ENCODE measurements around the gene SEPTIN10.

SEPTIN10 gene

GRCh38 chr2:109526442-109526970 is 87.3 kb downstream of the SEPTIN10 start:
- in situ Hi-C loops (cut with MboI; ENCODE audit: low sequenced_read_pairs): no loop called here

GRCh38 chr2:109525836-109526235 is 87.9 kb downstream of the SEPTIN10 start:
- in situ Hi-C loops (cut with MboI; ENCODE audit: low sequenced_read_pairs): no loop called here

- in situ Hi-C loops (cut with MboI; ENCODE audit: low sequenced_read_pairs): no loop called here
Measured at GRCh38 chr2:109523536-109524361, 90.0 kb downstream of the SEPTIN10 start.

- in situ Hi-C loops (cut with MboI; ENCODE audit: low sequenced_read_pairs): no loop called here
Measured at GRCh38 chr2:109523121-109523520, 90.6 kb downstream of the SEPTIN10 start.

- in situ Hi-C loops (cut with MboI; ENCODE audit: low sequenced_read_pairs): no loop called here
Measured at GRCh38 chr2:109522063-109522374, 91.7 kb downstream of the SEPTIN10 start.

GRCh38 chr2:109521233-109522062 is 92.3 kb downstream of the SEPTIN10 start:
- in situ Hi-C loops (cut with MboI; ENCODE audit: low sequenced_read_pairs): no loop called here

GRCh38 chr2:109519513-109519912 is 94.3 kb downstream of the SEPTIN10 start:
- in situ Hi-C loops (cut with MboI; ENCODE audit: low sequenced_read_pairs): no loop called here

- in situ Hi-C loops (cut with MboI; ENCODE audit: low sequenced_read_pairs): no loop called here
Measured at GRCh38 chr2:109517118-109517889, 96.5 kb downstream of the SEPTIN10 start.

GRCh38 chr2:109516445-109517117 is 97.2 kb downstream of the SEPTIN10 start:
- in situ Hi-C loops (cut with MboI; ENCODE audit: low sequenced_read_pairs): no loop called here

- in situ Hi-C loops (cut with MboI; ENCODE audit: low sequenced_read_pairs): no loop called here
Measured at GRCh38 chr2:109514857-109515256, 98.9 kb downstream of the SEPTIN10 start.

GRCh38 chr2:109513749-109514588 is 99.8 kb downstream of the SEPTIN10 start:
- in situ Hi-C loops (cut with MboI; ENCODE audit: low sequenced_read_pairs): no loop called here

- in situ Hi-C loops (cut with MboI; ENCODE audit: low sequenced_read_pairs): no loop called here
Measured at GRCh38 chr2:109513230-109513629, 100.5 kb downstream of the SEPTIN10 start.

GRCh38 chr2:109512076-109512475 is 101.7 kb downstream of the SEPTIN10 start:
- in situ Hi-C loops (cut with MboI; ENCODE audit: low sequenced_read_pairs): no loop called here

- in situ Hi-C loops (cut with MboI; ENCODE audit: low sequenced_read_pairs): no loop called here
Measured at GRCh38 chr2:109511168-109511567, 102.6 kb downstream of the SEPTIN10 start.

GRCh38 chr2:109510136-109511028 is 103.4 kb downstream of the SEPTIN10 start:
- in situ Hi-C loops (cut with MboI; ENCODE audit: low sequenced_read_pairs): no loop called here

- in situ Hi-C loops (cut with MboI; ENCODE audit: low sequenced_read_pairs): loop anchor here (10.0 kb wide), 1 partner anchor 384 kb away; the partner anchor contains the start of gene SH3RF3
Measured at GRCh38 chr2:109508556-109508955, 105.2 kb downstream of the SEPTIN10 start.

GRCh38 chr2:109507828-109508227 is 105.9 kb downstream of the SEPTIN10 start:
- in situ Hi-C loops (cut with MboI; ENCODE audit: low sequenced_read_pairs): loop anchor here (10.0 kb wide), 1 partner anchor 383 kb away; the partner anchor contains the start of gene SH3RF3

- in situ Hi-C loops (cut with MboI; ENCODE audit: low sequenced_read_pairs): loop anchor here (10.0 kb wide), 1 partner anchor 382 kb away; the partner anchor contains the start of gene SH3RF3
Measured at GRCh38 chr2:109507217-109507616, 106.5 kb downstream of the SEPTIN10 start.
